LNCaP clone FGC (cell line): ENCODE measurements around the gene ACAA2.

Experiments used
- DNase-seq: peaks from one replicate; pipeline ENCODE4 v3.0.0-alpha.2; 2011; ENCODE audit warnings: low read depth
- H3K4me3 ChIP-seq: 2 replicates; pipeline ENCODE4 v1.5.1; 2011; ENCODE audit warnings: mild to moderate bottlenecking, low read depth, low read length, control low read depth
- TF ChIP-seq, protein P1 (sequence below): IDR thresholded peaks from 2 replicates; pipeline ENCODE4 v1.5.1; 2012; ENCODE audit warnings: mild to moderate bottlenecking; ENCODE audit not compliant: control insufficient read depth, insufficient read depth; ENCODE audit errors: extremely low read depth

Gene ACAA2

DNA sequence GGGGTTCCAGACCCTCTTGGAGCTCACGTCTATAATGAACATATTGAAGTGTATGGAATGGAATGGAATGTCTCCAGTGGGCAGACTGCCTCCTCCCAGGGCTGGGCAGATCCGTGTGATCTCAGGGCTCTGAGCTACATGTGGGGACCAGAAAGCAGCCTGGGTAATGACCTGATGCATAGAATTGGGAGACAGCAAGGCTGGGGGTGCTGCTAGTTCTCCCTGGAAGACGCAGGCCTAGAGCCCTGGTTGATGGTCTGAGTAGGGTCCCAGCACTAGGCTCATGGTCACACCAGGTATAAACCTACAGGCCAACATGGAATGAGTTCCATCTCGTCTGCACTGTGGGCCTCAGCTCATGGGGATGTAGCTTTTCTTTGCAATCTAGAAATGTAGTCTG lies 46.7 kb downstream of the ACAA2 start:
- TF ChIP-seq, protein P1, sequence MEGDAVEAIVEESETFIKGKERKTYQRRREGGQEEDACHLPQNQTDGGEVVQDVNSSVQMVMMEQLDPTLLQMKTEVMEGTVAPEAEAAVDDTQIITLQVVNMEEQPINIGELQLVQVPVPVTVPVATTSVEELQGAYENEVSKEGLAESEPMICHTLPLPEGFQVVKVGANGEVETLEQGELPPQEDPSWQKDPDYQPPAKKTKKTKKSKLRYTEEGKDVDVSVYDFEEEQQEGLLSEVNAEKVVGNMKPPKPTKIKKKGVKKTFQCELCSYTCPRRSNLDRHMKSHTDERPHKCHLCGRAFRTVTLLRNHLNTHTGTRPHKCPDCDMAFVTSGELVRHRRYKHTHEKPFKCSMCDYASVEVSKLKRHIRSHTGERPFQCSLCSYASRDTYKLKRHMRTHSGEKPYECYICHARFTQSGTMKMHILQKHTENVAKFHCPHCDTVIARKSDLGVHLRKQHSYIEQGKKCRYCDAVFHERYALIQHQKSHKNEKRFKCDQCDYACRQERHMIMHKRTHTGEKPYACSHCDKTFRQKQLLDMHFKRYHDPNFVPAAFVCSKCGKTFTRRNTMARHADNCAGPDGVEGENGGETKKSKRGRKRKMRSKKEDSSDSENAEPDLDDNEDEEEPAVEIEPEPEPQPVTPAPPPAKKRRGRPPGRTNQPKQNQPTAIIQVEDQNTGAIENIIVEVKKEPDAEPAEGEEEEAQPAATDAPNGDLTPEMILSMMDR: no peak
- DNase-seq: no peak
- no peak overlapping the region for H3K4me3 ChIP-seq

DNA sequence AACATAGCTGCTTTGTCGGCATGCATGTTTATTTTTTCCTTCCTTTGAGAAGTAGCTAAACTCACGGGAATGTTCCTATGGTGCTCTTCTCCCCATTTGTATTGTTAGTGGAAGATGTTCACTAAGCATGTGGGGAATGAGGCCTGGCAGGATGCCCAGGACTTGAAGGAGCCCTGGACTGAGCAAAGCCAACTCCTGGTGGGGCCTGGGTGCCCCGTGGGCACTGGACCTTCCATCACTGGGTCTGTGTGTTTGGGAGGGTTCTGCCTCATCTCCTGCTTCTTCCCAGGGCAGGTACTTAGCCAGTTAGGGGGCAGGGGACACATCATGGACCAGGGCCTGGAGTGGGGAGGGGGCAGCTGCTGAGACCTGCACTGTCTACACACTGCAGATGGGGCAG lies 49.3 kb downstream of the ACAA2 start:
- DNase-seq: no peak
- no peak overlapping the region for H3K4me3 ChIP-seq
- TF ChIP-seq, protein P1: no peak

DNA sequence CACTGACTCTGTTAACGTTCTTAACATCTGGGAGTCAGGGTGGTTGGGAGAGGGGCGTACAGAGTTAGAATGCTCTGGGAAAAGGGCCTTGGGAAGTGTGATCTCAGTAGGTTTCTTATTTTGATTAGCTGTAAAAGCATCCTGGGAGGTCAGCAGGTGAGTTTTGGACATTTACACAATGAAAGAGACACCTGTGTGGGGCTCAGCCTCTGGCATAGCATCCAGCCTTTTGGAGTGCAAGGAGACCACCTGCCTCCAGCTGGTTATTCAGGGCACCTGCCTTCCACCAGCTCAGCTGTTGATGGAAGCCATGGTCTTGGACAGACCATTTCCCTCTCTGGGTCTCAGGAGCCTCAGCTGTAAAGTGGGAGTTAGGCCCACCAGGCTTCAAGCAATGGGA lies 49.7 kb downstream of the ACAA2 start:
- no peak overlapping the region for H3K4me3 ChIP-seq
- TF ChIP-seq, protein P1: no peak

DNA sequence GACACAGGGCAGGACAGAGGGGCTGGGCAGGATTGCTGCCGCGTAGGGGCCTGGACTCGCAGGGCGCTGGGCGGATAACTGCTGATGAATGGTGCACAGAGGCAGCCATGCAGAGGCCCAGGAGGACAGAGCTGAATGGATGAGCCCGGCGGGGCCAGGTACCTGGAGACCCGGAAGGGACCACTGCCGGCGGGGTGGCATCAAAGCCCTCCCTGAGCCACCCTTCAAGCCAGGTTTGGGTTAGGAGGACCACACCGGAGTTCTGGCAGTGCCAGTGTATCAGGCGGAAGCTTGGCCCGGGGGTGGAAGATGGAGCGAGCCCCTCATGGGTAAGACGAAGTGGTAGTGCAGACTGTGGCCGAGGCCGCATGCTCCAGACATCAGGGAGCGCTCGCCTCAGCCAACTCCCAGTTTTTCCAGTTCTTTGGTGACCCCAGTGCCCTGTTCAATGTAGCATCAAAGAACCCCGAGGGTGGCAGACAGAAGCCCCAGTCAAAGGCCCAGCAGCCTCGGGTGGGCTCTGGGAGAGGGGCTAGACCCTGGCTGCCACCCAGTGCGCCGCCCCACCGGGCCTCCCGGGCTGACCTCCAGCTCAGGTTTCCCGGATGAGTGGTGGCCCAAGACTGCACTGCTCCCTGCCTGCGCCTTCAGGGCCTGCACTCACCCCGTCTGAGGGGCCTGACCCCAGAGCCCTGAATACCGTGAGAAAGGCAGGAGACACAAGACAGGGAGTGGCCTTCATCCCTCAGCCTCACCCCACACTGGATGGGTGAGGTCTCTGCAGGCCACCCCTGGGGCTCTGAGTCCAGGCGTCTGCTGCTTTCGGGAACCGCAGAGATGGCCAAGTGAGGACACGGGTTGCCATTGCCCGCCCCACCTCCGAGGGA lies 50.9 kb downstream of the ACAA2 start:
- TF ChIP-seq, protein P1: no peak
- no peak for DNase-seq

More for the DNA sequence above, 49.7 kb downstream of the ACAA2 start:
- DNase-seq: no peak

DNA sequence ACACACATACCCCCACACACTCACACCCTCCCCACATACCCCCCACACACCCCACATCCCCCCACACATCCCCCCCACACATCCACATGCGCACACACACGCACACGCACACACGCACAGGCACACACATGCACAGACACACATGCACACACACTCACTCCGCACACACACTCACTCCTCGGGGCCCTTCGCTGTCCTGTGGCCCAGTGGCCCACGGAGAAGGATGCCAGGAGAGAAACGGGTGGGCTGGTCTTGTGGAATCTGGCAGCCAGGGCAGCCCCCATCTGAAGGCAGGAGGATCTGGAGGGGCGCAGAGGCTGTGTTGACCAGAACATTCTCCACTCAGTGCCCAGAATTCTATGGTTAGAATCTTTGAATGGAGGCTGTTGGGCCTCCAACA lies 51.6 kb downstream of the ACAA2 start:
- no peak overlapping the region for H3K4me3 ChIP-seq
- DNase-seq: no peak
- TF ChIP-seq, protein P1: no peak

More for the DNA sequence above, 50.9 kb downstream of the ACAA2 start:
- H3K4me3 ChIP-seq: no peak overlapping the region

DNA sequence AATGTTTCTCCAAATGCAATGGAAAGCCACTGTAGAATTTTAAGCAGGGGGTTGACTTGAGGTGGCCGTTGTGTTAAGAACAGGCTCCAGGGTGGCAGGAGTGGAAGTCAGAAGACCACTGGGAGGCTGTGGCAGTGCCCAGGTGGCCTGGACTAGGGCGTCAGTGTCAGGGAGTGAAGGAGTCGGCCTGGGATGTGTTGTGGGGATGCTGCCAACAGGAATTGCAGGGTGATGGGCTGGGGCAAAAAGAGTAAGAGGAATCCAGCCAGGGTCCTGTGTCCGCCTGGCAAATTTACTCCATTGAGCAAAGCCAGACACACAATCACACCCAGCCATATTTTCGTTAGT lies 55.1 kb downstream of the ACAA2 start:
- TF ChIP-seq, protein P1: no peak
- DNase-seq: no peak
- no peak overlapping the region for H3K4me3 ChIP-seq

DNA sequence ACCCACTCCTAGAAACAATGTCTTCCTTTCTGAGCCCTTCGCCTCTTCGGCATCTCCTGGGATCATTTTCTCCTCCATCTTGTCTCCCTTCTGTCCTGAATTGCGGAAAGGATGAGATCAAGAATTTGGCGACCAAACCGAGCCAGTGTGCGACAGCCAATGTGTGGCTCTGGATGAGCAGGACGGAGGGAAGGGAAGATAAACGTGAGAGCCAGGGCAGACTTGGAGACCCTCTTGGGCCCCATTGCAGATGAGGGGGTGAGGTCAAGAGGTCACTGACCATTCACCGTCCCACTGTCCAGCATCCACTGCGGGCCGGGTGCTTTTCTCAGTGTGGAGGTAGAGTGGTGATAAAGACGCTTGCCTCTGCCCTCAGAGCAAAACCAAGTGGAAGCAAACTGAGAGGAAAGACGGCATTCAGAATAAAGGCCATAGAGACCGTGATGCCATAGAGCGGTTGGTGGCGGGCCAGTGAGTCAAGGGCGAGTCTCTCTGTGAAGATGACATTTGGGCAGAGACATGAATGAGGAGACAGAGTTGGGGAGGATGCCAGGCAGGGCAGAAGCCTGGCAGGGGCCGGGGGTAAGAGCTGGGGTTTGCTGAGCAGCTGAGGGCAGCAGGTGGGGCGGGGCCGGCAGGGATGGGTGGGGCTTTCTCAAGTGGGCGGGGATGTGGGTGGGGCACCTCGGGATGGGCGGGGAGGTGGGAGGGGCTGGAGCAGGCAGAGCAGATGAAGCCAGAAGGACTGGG lies 55.6 kb downstream of the ACAA2 start:
- DNase-seq: no peak
- no peak overlapping the region for H3K4me3 ChIP-seq
- TF ChIP-seq, protein P1: no peak
